Caki2 (cell line): ENCODE measurements around the gene RARG. TPM values are rescaled to one million over a fixed set of nuclear protein-coding genes. Genes with fewer than 3 reads are reported as not detected.

Experiments used
- DNase-seq: peaks from one replicate; pipeline ENCODE4 v3.0.0-alpha.2; 2015; ENCODE audit warnings: low read depth
- in situ Hi-C: cut with HindIII; loops from 2 replicates; pipeline ENCODE4 v1.10.0; 2016; ENCODE audit warnings: low sequenced_read_pairs, low pct_unique_long_range_greater_than_20kb, mixed read lengths
- total RNA-seq: library from RNA; depleted of rRNA; stranded (reverse); fragments of >200 nt; shearing (Covaris generic); gene quantifications from 2 replicates; pipeline ENCODE4 v1.2.3, GENCODE V29; 2014; ENCODE audit warnings: low replicate concordance

RARG gene
- total RNA-seq, 1 experiment from 2014 or later: 28.6 TPM

DNA sequence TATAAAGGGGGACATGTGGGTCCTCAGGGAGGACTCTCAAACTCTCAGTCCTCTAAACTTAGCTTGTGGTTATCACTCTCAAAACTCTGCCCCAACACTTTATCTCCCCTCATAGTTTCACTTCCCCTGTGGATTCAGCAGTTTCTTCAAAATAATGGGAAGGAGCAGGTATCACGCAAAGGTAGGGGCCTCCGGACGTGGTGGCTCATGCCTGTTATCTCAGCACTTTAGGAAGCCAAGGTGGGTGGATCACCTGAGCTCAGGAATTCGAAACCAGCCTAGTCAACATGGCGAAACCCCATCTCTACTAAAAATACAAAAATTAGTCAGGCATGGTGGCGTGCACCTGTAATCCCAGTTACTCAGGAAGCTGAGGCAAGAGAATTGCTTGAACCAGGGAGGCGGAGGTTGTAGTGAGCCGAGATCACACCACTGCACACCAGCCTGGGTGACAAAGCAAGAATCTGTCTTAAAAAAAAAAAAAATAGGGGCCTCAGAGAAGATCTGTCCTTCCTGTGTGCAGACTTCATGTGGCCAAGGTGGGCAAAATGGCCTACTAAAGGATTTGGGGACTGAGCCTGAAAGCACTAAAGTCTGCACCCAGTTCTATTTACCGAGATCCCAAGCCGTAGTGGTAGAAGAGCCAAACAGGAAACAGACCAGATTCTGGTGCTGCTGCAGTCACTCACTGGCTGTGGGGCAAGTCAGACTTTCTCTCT, 31.4 kb downstream of the RARG start:
- in situ Hi-C loops: no loop called here
- no peak for DNase-seq

DNA sequence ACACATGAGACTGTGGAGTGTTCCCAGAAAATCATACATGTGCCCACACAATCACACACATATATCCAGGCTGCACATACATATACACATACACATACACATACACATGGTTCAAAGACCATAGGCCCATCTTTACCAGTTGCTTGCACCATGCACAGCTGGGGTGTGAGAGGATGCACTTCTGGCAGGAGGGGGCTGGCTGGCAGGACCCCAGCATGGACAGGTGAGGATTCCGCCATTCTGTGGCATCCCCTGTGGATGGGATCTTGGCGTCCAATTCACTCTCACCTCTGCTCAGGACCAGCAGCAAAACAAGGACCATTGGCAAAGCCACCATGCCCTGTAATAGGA, 31.9 kb downstream of the RARG start:
- in situ Hi-C loops: no loop called here
- DNase-seq: no peak

DNA sequence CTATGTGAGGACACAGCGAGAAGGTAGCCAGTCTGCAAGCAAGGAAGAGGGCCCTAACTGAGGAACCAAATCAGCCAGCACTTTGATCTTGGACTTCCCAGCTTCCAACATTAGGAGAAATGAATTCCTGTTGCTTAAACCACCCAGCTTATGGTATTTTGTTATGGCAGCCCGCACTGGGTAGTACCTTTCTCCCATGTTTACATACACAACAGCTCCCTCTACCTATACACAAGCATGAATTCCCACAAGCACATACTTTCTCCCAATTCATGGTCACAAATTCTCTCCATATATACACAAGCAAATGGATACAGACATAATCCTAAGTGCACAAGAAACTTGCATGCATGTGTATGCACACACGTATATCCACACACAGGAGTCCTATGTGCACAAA, 32.3 kb downstream of the RARG start:
- in situ Hi-C loops: loop anchor here (10.0 kb wide), 1 partner anchor 65 kb away; no protein-coding TSS in a partner anchor
- no peak for DNase-seq

GRCh38 chr12:53198486-53199110, 33.4 kb downstream of the RARG start:
- no peak for DNase-seq
- in situ Hi-C loops: loop anchor here (10.0 kb wide), 1 partner anchor 64 kb away; no protein-coding TSS in a partner anchor

- in situ Hi-C loops: loop anchor here (10.0 kb wide), 1 partner anchor 62 kb away; no protein-coding TSS in a partner anchor
- DNase-seq: no peak
These were observed 34.9 kb downstream of the RARG start for GRCh38 chr12:53197011-53197640.

- in situ Hi-C loops: loop anchor here (10.0 kb wide), 1 partner anchor 62 kb away; no protein-coding TSS in a partner anchor
- no peak for DNase-seq
These were observed 35.5 kb downstream of the RARG start for GRCh38 chr12:53196486-53196885.

DNA sequence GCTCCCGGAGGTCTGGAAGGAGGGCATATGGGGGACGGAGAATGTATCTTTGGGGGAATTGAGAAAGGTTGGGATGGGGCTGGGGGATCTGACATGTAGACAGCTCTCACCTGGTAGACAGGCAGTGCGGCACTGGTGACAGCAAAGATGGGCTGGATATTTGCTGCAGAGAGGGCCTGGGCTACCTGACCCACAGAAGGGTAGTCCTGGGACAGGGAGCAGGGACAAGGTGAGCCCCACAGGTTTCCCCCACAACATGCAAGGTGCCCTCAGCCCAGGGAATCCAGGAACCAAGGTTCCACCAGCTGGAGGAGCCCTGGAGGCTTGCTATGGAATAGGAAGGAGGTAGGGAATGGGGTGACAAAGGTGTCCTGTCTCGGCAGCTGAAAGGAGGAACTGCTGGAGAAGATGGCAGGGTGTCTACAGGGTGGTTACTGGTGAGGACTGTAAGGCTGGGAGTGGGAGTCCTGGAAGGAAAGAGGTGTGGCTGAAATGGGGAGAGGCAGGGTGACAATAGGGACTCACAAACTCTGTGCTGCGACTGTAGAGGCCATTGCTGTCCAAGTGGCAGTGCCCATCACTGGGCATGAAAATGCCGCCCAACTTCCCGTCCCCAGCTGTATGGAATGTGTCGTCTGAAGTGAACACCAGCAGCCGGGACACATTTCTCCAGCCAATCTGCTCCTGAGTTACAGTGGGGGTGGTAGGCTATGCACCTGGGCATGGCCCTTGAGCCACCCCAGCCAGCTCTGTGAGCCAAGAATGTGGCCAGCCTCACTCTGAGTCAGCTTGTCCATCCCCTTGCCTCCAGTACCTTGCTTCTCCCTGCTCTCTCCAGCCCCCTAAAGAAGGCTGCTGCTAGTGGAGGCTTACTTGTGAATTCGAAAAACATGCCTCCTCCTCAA, 36.2 kb downstream of the RARG start:
- in situ Hi-C loops: loop anchor here (10.0 kb wide), 1 partner anchor 61 kb away; no protein-coding TSS in a partner anchor
- peak; percentile 22 for DNase-seq

- no peak for DNase-seq
- in situ Hi-C loops: loop anchor here (10.0 kb wide), 1 partner anchor 60 kb away; no protein-coding TSS in a partner anchor
These were observed 37.0 kb downstream of the RARG start for GRCh38 chr12:53194973-53195372.

GRCh38 chr12:53193985-53194716, 37.9 kb downstream of the RARG start:
- in situ Hi-C loops: loop anchor here (10.0 kb wide), 1 partner anchor 59 kb away; no protein-coding TSS in a partner anchor

GRCh38 chr12:53193040-53193439, 39.0 kb downstream of the RARG start:
- in situ Hi-C loops: loop anchor here (10.0 kb wide), 1 partner anchor 58 kb away; no protein-coding TSS in a partner anchor
- no peak for DNase-seq

More at GRCh38 chr12:53193985-53194716, 37.9 kb downstream of the RARG start:
- no peak for DNase-seq

DNA sequence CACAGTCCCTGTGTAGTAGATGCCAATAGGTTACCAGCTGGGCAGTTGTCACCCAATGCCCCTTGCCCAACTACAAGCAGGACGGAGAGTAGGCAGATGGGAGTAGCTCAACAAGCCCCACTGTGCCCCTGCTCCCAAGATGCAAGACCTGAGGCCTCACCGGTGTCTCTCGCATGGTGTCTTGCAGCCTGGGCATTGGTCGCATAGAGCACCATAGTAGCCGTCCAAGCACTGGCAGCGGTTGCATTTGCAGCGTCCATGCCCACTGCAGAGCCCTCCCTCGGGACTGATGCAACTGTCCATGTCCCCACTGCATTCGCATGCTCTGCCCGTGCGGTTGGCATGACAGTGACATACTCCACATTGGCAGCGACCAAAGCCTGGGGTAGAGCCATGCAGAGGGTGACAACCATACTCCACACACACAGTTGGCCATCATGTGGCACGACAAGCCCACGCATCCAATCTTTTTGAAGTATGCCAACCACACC, 39.4 kb downstream of the RARG start:
- in situ Hi-C loops: loop anchor here (10.0 kb wide), 1 partner anchor 58 kb away; no protein-coding TSS in a partner anchor
- no peak for DNase-seq

- no peak for DNase-seq
- in situ Hi-C loops: loop anchor here (10.0 kb wide), 1 partner anchor 57 kb away; no protein-coding TSS in a partner anchor
These were observed 40.0 kb downstream of the RARG start for GRCh38 chr12:53191885-53192530.

- in situ Hi-C loops: loop anchor here (10.0 kb wide), 1 partner anchor 56 kb away; no protein-coding TSS in a partner anchor
- DNase-seq: no peak
These were observed 40.7 kb downstream of the RARG start for GRCh38 chr12:53191096-53191884.

- in situ Hi-C loops: loop anchor here (10.0 kb wide), 1 partner anchor 55 kb away; no protein-coding TSS in a partner anchor
- DNase-seq: peak; percentile 41
These were observed 41.8 kb downstream of the RARG start for GRCh38 chr12:53190108-53190729.

DNA sequence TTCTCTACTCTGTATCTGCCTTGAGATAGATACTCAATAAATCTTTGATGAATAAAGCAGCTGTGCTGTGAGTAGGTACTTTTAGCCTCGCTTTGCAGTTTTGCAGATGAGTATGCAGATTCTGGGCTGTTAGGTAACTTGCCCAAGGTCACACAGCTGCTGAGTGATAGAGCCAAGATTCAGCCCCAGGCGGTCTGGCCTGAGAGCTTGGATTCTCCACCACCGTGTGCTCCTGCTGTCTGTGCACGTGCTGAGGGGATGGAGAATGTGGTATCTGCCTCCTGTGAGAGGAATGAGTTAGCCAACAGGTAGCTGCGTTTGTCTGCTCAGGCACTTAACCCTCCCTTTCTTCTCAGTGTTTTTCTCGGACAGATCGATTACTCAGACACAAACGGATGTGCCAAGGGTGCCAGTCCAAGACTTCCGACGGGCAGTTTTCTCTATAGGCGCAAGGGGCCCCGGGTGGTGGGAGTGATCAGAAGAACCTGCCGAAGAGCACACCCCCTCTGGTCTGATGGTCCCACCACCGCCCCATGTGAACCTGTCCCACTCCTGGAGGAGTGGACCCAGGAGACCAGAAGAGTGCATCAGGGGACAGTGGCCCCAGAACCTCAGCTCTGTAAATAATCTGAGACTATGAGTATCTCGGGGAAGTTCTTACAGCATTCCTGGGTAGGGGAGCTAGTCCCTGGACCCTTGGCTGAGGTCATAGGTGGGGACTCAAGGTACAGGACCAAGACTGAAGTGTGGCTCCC, 44.7 kb downstream of the RARG start:
- in situ Hi-C loops: no loop called here
- no peak for DNase-seq
